Dermis blood vessel endothelial cell (primary cell): Measurements from ENCODE around the gene COLEC12. TPM values are rescaled to one million over a fixed set of nuclear protein-coding genes. Genes with fewer than 3 reads are reported as not detected.

Experiments
- DNase-seq: peaks from one replicate; pipeline ENCODE4 v3.0.0; 2010
- total RNA-seq: library from RNA; depleted of rRNA; stranded (reverse); fragments of >200 nt; gene quantifications from 2 replicates; pipeline ENCODE4 v1.2.3, GENCODE V29; 2014

Gene COLEC12
- total RNA-seq, 1 donor from 2014 or later, result 45.1 TPM

DNA sequence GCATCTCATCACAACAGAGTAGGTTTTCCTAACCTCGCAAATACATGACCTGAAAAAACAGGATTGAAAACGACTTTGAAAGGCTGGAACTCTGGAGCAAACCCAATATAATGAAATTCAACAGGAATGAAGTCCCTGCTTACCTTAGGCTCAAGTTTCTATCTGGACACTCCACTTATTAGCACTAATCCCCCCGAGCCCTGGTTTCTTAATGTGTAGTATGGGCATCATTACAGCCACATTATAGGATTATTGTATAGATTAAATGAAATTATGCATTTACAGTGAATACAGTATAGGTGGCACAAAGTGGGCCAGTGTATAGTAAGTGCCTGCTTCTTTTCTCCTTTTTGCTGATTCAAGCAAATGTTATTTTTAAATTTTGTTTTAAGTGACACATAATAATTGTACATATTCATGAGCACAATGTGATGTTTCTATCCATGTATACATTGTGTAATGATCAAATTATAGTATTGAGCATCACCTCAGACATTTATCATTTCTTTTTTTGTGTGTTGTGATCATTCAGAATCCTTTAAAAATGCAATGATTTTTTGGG lies 118.0 kb downstream of the COLEC12 start:
- no peak for DNase-seq

DNA sequence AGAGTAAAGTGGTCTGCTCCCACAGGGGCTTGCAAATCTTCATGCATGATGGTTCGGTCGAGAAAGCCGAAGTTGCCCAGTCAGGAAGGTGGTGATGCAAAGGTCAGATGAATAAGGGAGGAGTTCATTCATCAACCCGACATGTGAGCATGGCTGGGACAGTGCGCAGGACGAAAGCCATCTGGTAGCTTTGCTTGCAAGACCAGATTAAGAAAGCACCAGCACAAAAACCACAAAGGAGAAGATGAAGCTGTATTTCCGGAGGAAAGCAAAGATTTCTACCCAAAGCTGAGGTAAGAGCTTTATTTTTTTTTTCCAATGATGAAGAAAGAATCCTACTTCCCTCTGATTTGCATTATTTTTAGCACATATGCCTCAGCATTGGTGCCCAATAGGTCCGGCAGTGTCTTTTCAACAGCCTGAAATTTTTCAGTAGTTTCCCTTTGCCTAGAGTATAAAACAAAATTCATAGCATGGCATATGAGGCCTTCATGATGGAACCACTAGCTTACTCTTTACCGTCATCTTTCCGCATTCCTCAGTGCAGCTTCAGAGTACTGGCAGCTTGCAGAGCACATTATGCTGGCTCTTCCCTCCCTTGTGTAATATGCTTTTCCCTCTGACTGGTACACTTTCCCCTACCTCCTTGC lies 120.7 kb downstream of the COLEC12 start:
- no peak for DNase-seq

DNA sequence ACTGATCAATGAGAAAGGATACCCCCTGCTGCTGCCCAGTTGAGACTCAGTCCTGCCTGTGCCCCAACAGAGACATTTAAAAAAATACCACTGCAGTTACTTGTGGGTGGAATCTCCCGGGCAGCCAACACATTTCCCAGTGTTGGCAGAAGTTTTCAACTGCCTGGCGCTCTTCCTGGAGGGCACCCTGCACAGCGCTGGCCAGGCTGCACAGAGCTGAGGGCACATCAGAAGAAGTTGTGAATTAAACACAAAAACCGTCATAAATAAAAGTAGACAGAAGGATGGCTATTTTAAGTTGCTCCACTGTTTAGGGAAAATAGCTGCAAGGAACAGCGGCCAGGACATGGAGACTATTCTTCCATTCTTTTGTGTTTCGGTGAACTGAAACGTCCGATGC lies 122.4 kb downstream of the COLEC12 start:
- no peak for DNase-seq

DNA sequence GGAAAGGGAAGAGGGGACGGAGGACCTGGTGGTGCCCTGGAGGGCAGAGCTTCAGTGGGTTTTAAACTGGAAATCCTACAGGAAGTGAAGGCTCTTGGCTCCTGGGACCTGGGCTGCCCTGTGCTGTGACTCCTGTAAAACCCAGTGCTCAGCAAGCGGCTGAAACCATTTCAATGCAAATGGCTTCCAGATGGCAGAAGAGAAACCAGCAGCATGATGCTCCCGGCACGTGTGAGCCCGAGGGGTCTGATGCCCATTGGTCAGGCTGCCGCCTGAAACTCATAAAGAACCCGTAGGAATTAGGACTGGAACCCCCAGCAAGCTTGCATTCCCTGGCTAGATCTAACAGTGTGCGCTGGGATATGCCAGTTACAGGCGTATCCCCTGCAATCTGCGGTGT lies 123.4 kb downstream of the COLEC12 start:
- DNase-seq, result no peak

DNA sequence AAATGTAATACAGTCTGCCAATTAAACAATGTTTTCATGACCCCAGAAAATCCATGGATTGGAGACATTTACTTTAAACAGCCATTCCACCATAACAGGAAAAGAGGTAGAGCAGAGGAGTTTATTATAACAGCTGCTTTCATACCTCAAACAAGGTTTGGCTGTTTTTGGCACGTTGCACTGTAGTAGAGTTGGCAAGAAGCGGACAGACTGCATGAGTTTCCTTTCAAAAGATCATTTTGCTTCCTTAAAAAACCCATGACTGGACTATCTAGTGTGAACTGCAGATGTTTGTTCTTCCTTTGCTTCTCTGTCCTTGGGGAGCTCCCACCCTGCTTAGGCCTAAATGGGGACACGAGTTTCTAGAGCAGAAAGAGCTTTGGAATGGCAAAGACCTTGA lies 124.2 kb downstream of the COLEC12 start:
- peak; percentile 21 for DNase-seq

DNA sequence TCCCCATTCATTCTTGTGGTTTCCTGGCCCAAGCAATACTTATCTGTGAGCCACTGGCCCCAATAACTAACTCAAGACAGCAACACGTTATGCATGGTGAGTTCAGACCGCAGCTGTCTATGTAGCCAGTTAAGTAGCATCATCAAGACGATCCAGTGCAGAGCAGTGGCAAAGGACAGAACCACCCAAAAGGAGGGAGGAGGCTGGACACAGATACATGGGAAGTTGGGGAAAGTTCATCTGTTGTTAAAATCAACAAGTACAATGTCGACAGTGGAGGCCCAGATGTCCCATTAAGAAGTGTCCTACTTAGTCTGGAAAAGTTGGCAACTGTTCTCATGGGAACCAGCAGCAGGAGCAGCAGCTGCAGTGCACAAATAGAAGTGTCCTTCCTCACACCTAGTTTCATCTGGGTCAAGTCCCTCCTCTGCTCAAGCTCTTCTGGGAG lies 125.8 kb downstream of the COLEC12 start:
- DNase-seq, result no peak

DNA sequence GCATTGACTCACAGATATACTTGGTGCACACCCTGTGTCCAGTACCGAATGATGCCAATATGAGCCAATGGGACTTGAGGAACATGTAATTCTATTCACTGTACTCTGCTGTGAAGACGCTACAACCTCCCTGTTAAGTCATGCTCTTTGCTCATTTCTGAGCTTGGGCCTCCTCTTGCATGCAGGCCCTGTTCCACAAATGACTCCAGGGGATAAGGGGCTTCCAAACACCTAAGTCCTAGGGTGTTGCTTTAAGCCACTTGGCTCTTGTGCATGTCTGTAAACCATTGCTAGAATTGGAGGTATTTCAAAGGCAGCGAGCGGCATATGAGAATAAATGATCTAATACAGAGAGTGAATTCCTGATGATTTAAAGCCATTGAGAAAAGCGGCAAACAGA lies 126.7 kb downstream of the COLEC12 start:
- no peak for DNase-seq

DNA sequence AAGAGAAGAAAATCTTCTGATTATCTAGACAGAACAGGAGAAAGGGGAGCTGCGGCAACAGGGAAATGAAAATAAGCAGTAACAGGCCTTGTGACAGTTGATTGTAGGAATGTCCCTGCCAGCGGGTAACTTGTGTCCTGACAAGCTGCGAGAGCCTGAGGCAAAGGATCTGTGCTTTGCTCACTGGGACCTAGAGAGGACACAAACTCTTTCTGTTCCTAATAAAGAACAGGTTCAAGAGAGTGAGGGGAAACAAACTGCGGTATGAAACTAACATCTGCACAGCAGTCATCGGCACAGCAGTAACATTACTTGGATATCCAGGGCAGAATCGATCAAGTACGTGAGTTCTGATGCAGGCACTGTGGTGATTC lies 128.9 kb downstream of the COLEC12 start:
- DNase-seq, result no peak

DNA sequence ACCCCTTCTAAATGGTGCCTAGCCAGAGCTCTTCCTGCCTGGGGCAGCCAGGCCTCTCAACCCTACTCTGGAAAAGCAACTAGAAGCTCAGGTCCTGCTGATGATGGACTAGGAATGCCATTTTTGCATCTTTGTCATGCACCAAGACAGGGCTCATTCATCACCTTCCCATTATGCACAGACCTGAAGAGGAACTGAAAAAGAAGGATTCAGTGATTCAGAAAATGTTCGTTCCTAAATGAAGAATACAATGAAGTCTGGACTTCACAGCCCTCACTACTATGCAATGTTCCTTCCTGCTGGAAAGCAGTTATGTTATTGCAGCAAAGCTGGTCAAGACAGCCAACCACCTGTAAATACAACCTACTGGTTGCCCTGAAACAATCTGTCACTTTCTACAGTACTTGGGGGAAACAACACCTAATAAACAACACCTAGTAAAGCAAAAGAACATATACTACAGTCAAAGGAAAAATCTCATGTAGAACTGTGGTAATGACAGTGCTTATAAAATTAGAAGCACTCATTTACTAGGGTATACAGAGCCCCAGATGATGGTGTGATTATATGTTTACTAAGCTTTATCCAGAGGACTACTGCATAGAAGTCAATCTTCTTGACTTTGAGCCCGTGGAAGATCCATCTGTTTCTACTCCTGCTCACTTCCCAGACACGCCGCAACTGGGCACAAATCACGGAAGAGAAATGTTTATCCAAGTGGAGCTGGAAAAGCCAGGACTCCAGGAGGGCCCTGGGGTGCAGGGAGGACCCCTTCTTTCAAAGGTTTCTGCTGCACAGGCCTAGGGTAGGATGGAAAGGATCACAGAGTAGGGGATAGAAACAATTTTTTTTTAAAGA lies 129.5 kb downstream of the COLEC12 start:
- no peak for DNase-seq

DNA sequence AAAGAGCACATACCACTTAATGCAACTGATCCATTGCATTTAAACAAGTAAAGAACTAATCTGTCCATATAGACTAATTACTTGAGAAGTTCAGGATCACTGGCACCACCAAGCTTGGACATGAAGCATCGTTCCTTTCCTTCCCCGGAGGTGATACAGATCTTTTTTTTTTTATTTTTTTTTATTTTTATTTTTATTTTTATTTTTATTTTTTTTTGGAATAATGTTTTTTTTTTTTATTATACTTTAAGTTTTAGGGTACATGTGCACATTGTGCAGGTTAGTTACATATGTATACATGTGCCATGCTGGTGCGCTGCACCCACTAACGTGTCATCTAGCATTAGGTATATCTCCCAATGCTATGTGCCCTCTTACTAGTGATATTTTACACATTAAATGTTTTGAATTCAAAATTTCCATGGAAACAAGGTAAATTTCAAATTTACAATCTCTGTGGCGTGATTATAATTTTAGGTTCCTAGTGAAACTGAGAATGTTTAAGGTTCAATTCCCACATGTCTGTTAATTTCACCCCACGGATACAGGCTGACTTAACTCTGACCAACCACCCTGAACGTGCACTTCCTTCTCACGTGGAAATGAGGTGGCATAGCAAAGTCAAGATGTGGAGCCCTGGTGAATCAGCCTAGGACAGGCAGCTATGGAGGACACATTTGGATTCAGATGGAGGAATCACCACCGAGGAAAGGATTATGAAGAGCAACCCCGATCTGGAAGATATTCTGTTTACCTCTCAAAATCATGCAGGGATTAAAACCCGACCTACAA lies 131.1 kb downstream of the COLEC12 start:
- no peak for DNase-seq

DNA sequence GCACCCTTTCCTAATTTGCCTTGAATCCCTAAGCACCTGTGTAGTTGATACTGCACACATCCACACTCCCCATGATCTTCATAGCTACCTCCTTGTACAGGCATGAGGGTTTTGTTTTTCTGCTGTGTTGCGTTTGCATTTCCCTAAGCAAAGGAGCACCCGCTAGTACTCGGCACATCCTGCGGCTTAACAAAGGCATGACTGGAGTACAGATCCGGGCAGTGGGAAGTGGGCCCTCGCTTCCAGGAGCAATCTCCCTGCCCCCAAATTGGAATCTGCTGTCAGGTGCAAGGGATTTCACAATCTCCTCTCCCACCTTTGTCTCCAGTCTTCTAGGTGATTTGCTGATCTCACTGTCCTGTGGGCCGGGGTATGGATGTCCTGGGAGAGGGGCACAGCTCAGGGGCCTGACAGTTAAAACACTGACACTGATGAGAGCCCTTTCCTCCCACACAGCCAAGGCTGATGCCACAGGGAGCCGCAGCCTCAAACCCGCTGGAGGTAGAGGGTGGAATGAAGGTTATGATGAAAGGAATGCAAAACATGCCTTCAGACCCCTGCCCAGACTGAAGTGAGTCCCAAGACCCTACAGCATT lies 133.9 kb downstream of the COLEC12 start:
- DNase-seq, result no peak

DNA sequence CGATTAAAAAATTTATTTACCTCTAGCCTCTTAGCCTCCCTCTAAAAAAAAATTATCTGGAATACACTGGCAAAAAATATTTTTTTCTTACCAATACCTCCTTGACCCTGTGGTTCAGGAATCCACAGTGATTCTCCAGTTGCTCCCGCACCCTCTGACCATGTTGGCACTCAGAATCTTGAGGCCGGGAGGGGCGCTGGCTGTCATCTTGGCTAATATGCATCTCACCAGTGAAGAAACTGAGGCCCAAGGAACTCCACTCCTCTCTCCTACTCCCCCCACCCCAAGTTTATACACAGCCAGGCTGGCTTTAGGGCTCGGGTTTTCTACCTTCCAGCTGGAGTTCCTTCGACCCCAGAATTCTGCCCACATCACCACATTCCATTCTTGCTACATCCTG lies 134.8 kb downstream of the COLEC12 start:
- no peak for DNase-seq

DNA sequence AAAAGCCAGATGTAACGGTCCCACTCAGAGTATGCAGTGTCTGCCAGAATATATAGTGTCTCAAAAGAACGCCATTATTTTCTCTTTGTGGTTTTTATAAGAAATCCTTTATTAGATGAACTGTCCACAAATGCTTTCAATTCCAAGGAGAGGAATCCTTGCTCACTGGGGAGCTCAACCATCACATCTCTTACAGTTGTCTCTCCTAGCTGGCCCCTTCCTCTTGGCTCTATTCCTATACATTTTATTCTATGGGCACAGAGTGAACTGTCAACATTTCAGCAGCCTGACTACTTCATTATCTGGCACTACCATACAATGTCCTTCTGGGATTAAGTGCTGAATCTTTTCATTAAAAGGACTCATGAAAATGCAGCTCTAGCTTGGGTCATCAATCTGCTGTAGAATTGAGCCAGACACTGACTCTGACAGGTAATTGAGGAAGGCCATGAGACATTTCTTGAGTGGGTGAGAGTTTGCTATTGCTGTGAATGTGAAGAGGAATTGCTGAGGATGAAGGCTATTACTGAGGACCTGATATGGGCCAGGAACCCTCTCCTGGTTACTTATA lies 136.2 kb downstream of the COLEC12 start:
- no peak for DNase-seq

DNA sequence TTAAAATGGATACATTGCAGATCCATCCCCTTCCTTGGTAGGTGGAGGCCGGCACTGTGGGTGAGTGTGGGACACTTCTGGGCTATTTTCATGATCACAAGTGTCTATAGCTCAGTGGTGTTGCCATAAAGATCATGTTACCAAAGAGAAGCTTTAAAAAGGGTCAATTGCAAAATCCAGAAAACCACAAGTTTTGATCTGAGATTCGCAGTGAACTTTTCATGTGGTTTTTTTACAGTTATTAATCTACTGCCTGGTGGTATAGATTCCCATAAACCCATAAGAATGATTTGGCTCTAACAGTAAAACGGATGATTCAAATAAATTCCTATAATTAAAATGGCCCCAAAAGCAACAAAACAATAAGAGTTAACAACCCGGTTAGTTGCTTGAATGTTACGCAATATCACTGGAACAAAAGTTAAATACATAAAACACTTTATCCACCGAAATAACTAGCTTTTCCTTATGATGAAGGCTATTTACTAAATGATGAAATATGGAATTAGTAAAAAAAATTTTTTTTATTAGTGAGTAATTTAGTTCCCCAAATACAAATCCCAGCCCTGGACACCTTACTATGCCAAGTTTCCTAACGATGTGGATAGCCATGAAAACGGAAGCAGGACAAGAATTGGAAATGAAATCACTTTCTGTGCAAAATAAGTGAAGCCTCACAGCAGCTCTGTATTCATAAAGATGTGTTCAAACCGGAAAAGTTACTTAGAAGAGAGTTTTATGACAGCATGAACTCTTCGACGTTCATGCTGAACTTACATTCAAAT lies 137.0 kb downstream of the COLEC12 start:
- DNase-seq, result no peak

DNA sequence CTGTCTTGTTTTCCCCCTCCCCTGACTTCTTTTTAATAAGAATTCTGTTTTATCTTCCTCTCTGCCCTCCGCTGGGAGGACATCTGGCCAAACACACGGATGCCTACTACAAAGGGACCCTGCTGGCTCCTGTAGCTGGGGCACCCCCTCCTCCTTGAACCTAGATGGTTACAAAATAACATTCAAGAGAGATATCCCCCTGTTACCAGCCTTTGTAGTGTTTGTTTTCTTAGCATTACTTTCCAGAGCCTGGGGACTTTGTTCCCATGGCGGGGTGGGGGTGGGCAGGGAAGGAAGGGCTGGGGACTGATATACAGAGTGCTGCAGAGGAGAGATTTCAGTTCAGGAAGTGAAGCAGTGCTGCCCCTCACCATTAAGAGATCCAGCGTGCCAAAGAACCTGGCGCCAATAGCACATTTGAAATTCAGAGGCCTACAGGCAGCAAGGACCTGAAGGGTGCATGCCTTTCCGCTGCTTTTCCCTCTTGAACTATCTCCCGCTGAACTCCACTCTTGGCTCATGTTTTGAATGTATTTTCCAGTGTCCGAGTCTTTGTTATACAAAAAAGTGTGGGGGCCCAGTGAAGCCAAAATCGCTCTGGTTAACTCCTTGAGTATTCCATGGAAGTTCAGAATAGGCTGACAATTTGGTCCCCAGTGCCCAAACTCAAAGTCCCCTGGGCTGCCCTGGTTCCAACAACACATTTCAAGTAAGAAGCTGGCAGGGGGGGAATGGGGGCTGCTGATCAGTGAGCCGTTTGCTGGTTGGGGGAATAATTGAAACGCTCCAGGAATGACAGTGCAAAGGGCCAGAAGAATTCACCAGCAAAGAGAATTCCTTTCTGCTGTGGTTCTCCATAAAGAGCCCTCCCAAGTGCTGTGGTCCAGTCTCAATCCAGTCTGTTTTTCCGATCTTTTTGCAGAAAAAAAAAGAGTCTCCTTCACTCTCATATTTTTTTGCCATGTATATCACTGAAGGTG lies 137.9 kb downstream of the COLEC12 start:
- no peak for DNase-seq

DNA sequence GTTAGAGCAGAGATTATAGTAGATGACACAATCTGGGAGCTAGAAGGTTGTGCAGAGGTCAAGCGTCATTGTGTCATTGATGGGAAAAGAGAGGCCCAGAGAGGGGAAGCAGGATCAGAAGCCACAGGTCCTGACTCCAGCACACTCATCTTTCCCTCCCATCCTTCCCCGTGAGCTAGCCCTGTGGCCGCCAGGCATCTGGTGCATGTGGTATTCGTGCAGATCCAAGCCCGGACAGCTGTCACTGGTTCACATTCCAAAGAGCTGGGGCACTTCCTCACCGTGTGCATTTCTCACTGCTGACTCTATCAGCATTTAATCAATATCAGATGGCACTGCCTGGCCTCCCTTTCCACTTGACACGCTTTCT lies 138.6 kb downstream of the COLEC12 start:
- peak; percentile 17 for DNase-seq

DNA sequence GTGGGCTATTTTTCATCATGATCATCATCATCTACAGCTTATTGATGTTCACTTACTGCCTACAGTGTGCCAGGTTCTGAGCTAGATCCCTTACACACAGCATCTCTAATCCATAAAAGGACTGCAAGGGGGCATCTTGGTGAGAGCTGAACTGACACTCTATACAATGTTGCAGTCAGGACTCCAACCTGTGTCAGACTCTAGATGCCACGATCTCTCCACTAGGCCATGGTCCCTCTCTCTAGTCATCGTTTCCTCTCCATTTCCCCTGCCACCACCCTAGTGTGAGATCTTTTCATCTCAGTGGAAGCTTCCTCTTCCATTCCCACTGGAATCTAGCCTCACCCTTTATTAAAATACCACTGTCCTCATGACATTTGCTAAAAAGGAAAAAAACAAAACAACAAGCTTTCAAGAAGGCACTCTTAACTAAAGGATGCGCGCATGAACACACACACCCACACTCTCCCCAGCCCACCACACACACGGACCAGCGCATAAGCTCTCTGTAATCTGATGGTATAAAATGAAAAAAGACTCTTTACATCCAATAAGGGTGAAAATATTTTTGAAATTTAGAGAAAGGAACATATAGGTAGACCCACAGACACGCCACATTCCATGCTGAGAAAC lies 139.3 kb downstream of the COLEC12 start:
- no peak for DNase-seq

DNA sequence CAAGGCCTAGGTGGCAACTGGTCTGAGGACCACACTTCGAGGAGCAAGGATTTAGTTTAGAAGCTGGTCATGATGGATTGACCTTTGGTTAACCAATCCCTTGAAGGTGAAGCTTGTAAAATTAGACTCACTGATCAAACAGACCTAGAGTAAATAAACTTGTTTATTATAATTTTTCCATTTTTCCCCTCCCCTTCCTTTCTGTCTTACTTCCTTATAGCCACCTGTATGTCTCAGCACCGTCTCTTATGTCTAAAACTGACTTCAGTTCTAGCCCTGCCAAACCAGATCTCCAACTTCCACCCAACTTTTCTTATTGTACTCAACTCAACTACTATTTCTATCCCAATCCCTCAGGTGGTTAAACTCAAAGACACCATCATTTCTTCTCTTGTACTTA lies 139.8 kb downstream of the COLEC12 start:
- DNase-seq, result no peak

DNA sequence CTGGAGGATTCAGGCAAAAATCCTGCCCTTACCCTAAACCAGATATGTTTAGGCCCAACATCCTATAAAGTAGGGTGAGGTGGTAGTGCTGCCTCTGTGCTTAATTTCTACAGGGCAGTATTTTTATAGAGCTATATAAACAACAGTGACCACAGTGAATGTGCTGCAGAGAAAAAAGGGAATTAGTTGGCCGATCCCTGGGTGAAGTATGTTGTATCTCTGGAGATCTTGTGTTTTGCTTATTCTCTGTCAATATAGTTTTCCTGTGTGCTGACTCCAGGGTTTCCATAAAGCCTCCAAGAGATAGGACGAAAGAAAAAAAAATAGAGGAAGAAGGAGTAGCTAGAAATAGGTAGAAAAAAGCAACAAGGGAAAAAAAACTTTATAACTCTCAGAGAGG lies 143.7 kb downstream of the COLEC12 start:
- no peak for DNase-seq

DNA sequence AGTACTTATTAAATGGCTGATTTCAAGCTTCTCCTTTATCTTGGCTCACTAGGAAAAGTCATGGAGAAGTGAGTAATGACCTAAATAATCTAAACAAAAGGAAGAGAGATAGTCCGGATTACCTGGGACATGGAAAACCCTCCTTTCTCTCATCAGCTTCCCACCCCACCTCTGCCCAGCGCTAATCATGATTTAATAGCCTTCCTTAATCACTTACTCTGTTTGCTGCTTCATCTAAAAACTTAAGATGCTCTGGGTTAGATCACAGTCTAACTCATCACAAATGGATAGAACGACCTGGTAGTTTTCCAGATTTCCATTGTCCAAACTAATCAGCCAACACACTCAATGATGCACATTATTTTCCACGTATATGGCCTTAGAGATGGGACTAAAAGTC lies 144.8 kb downstream of the COLEC12 start:
- DNase-seq, result no peak
